IPS DF 4.7 (cell line): ENCODE measurements around the gene HMCN2.
"Not testable (repeated sequence)": the region's sequence is repeated elsewhere in the genome, so short reads cannot be mapped to it uniquely, and the experiment has no call there.

ENCODE experiments used
- DNase-seq: peaks from one replicate; pipeline ENCODE4 v3.0.0-alpha.2; 2013; ENCODE audit warnings: low spot score; ENCODE audit errors: extremely low read depth

HMCN2 gene

GRCh38 chr9:130429831-130430230 lies 164.3 kb downstream of the HMCN2 start:
- no peak for DNase-seq

- DNase-seq, result no peak
Observed at GRCh38 chr9:130430232-130430631, 164.7 kb downstream of the HMCN2 start.

- DNase-seq, result no peak
Observed at GRCh38 chr9:130430734-130431535, 165.4 kb downstream of the HMCN2 start.

GRCh38 chr9:130431536-130432303 lies 166.2 kb downstream of the HMCN2 start:
- no peak for DNase-seq

GRCh38 chr9:130432362-130432761 lies 166.8 kb downstream of the HMCN2 start:
- DNase-seq, result no peak

GRCh38 chr9:130432796-130433167 lies 167.2 kb downstream of the HMCN2 start:
- DNase-seq, result no peak

- no peak for DNase-seq
Observed at GRCh38 chr9:130433168-130433946, 167.8 kb downstream of the HMCN2 start.

- DNase-seq, result no peak
Observed at GRCh38 chr9:130433947-130434262, 168.3 kb downstream of the HMCN2 start.

GRCh38 chr9:130434656-130435055 lies 169.1 kb downstream of the HMCN2 start:
- DNase-seq, result not testable (repeated sequence)

GRCh38 chr9:130437011-130437789 lies 171.6 kb downstream of the HMCN2 start:
- DNase-seq, result no peak

GRCh38 chr9:130438382-130438981 lies 172.9 kb downstream of the HMCN2 start:
- DNase-seq, result no peak

- no peak for DNase-seq
Observed at GRCh38 chr9:130441031-130441430, 175.5 kb downstream of the HMCN2 start.

GRCh38 chr9:130442746-130443455 lies 177.3 kb downstream of the HMCN2 start:
- DNase-seq, result no peak

- DNase-seq, result no peak
Observed at GRCh38 chr9:130443456-130443801, 177.9 kb downstream of the HMCN2 start.

- DNase-seq, result no peak
Observed at GRCh38 chr9:130443840-130444492, 178.4 kb downstream of the HMCN2 start.

GRCh38 chr9:130444565-130445221 lies 179.1 kb downstream of the HMCN2 start, which contains the start of gene ASS1:
TSS of gene ASS1 (plus strand) at chr9:130444961. CDS start at chr9:130452229, 7,268 bp downstream.
- DNase-seq, result no peak

- no peak for DNase-seq
Observed at GRCh38 chr9:130445268-130445983, 179.9 kb downstream of the HMCN2 start.

- DNase-seq, result no peak
Observed at GRCh38 chr9:130446101-130446861, 180.7 kb downstream of the HMCN2 start.
